ENCODE results near the gene PDRG1. TPM values are rescaled to one million over a fixed set of nuclear protein-coding genes. Genes with fewer than 3 reads are reported as not detected.

Gene PDRG1
- total RNA-seq, 1 donor from 2014 or later: 18.5 TPM

Other genes with a start within 250 kb of the PDRG1 start
- gene BCL2L1, start 229.2 kb downstream of the PDRG1 start, total RNA-seq: 112 TPM
- gene TPX2, start 212.8 kb downstream of the PDRG1 start, total RNA-seq: 0.71 TPM
- 0.27 TPM for gene MYLK2, start 132.7 kb downstream of the PDRG1 start, total RNA-seq
- 25.0 TPM for gene FOXS1, start 106.4 kb downstream of the PDRG1 start, total RNA-seq
- 49.5 TPM for gene DUSP15, start 81.5 kb downstream of the PDRG1 start, total RNA-seq
- 7.1 TPM for gene TTLL9, start 81.4 kb downstream of the PDRG1 start, total RNA-seq
- gene XKR7, start 16.1 kb upstream of the PDRG1 start, total RNA-seq: not detected
- 11.7 TPM for gene CCM2L, start 58.4 kb upstream of the PDRG1 start, total RNA-seq
- gene HCK, start 100.2 kb upstream of the PDRG1 start, total RNA-seq: 24.0 TPM
- 42.9 TPM for gene TM9SF4, start 157.7 kb upstream of the PDRG1 start, total RNA-seq